ENCODE results near the gene ATXN1.

GRCh38 chr6:16321826-16322225 is 439.4 kb downstream of the ATXN1 start:
- TF ChIP-seq PKNOX1 (IDR thresholded peaks at IDR 0.05) (no peak), L3MBTL2 (conservative IDR thresholded peaks at IDR 0.05) (no peak), ZNF384 (IDR thresholded peaks at IDR 0.05) (no peak), LEF1 (IDR thresholded peaks at IDR 0.05; ENCODE audit: borderline replicate concordance) (no peak)

Measured in HEK293T (cell line).